AML-193 (cell line): Measurements from ENCODE around the gene RHBDD3.
"Not testable (repeated sequence)": the region's sequence is repeated elsewhere in the genome, so short reads cannot be mapped to it uniquely, and the experiment has no call there.

ENCODE experiments used
- DNase-seq, 2 experiments: peaks; one replicate each; lab custom pipeline; 2025; lab: John Stamatoyannopoulos, UW

The RHBDD3 gene

GRCh38 chr22:29247891-29248290, 19.9 kb downstream of the RHBDD3 start:
- not testable (repeated sequence) for DNase-seq

- peak; percentile 52 to 61 for DNase-seq
Measured at GRCh38 chr22:29245626-29246385, 22.0 kb downstream of the RHBDD3 start.

- no peak for DNase-seq
Measured at GRCh38 chr22:29244785-29245625, 22.8 kb downstream of the RHBDD3 start.

GRCh38 chr22:29243874-29244446, 23.8 kb downstream of the RHBDD3 start:
- no peak for DNase-seq

- DNase-seq, result not testable (repeated sequence)
Measured at GRCh38 chr22:29240481-29240880, 27.3 kb downstream of the RHBDD3 start.

GRCh38 chr22:29233277-29233877, 34.4 kb downstream of the RHBDD3 start:
- no peak for DNase-seq

- no peak for DNase-seq
Measured at GRCh38 chr22:29231971-29232959, 35.5 kb downstream of the RHBDD3 start.

- no peak for DNase-seq
Measured at GRCh38 chr22:29230972-29231875, 36.6 kb downstream of the RHBDD3 start.

- no peak for DNase-seq
Measured at GRCh38 chr22:29226351-29226981, 41.3 kb downstream of the RHBDD3 start.

- DNase-seq, result peak in 1 of 2 experiments; percentile 26
Measured at GRCh38 chr22:29225422-29226090, 42.2 kb downstream of the RHBDD3 start.

GRCh38 chr22:29224859-29225410, 42.8 kb downstream of the RHBDD3 start:
- no peak for DNase-seq

- no peak for DNase-seq
Measured at GRCh38 chr22:29224121-29224858, 43.5 kb downstream of the RHBDD3 start.

- DNase-seq, result no peak
Measured at GRCh38 chr22:29219881-29220670, 47.7 kb downstream of the RHBDD3 start.

- not testable (repeated sequence) for DNase-seq
Measured at GRCh38 chr22:29219409-29219782, 48.4 kb downstream of the RHBDD3 start.

GRCh38 chr22:29218758-29219408, 48.9 kb downstream of the RHBDD3 start:
- DNase-seq, result no peak
